HAP-1 (cell line): ENCODE measurements around the gene CELSR1.
A peak's percentile ranks its signal among the peaks of the same experiment; 100 is the strongest.

ENCODE experiments used
- DNase-seq, 2 experiments: peaks; one replicate each; pipeline ENCODE4 v3.0.0-alpha.2; 2016 to 2020; ENCODE audit warnings: low spot score in 2 of 2
- H3K27me3 ChIP-seq: fragments of 250-450 bp; sonication (Bioruptor Pico); 2 replicates; pipeline ENCODE4 v1.5.1; 2020; ENCODE audit warnings: low read depth, mild to moderate bottlenecking, moderate library complexity
- H3K36me3 ChIP-seq: fragments of 250-450 bp; sonication (Bioruptor Pico); replicated peaks from 2 replicates; pipeline ENCODE4 v1.5.1; 2020; ENCODE audit warnings: mild to moderate bottlenecking
- H3K4me1 ChIP-seq: fragments of 250-450 bp; sonication (Bioruptor Pico); 2 replicates; pipeline ENCODE4 v1.5.1; 2020; ENCODE audit warnings: mild to moderate bottlenecking
- H3K4me3 ChIP-seq: fragments of 250-450 bp; sonication (Bioruptor Pico); 2 replicates; pipeline ENCODE4 v1.5.1; 2020; ENCODE audit warnings: mild to moderate bottlenecking, moderate library complexity
- H3K9me3 ChIP-seq: fragments of 250-450 bp; sonication (Bioruptor Pico); 2 replicates; pipeline ENCODE4 v1.5.1; 2020; ENCODE audit warnings: mild to moderate bottlenecking, moderate library complexity
- in situ Hi-C: fragments of 300-500 bp; cut with MboI; formaldehyde crosslinking; loops from 3 replicates; pipeline ENCODE4 v1.14.3; 2020; ENCODE audit warnings: low sequenced_read_pairs, inconsistent platforms, mixed read lengths

CELSR1 gene

DNA sequence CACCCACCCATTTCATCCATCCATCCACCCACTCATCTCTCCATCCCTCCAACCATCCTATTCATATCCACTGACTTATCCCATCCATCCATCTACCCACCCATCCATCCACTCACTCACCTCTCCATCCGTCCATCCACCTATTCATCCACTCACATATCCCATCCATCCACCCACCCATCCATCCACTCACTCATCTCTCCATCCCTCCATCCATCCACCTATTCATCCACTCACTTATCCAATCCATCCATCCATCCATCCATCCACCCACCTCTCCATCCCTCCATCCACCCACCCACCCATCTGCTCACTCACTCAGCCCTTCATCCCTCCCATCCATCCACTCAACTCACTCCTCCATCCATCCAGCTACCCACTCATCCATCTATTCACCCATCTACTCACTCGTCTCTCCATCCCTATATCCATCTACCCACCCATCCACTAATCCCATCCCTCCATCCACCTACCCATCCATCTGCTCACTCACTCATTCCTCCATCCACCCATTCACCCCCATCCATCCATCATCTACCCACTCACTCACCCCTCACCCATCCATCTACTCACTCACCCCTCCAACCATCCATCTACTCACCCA is 165.7 kb downstream of the CELSR1 start:
- H3K4me3 ChIP-seq, result no peak overlapping the region
- no peaks in the 10 kb centered on the region for H3K9me3 ChIP-seq
- H3K27me3 ChIP-seq, result no peaks in the 10 kb centered on the region
- no peak for DNase-seq
- H3K36me3 ChIP-seq, result peaks cover 7% of the 10 kb centered on the region
- H3K4me1 ChIP-seq, result no peaks in the 10 kb centered on the region
- in situ Hi-C loops, result no loop called here

DNA sequence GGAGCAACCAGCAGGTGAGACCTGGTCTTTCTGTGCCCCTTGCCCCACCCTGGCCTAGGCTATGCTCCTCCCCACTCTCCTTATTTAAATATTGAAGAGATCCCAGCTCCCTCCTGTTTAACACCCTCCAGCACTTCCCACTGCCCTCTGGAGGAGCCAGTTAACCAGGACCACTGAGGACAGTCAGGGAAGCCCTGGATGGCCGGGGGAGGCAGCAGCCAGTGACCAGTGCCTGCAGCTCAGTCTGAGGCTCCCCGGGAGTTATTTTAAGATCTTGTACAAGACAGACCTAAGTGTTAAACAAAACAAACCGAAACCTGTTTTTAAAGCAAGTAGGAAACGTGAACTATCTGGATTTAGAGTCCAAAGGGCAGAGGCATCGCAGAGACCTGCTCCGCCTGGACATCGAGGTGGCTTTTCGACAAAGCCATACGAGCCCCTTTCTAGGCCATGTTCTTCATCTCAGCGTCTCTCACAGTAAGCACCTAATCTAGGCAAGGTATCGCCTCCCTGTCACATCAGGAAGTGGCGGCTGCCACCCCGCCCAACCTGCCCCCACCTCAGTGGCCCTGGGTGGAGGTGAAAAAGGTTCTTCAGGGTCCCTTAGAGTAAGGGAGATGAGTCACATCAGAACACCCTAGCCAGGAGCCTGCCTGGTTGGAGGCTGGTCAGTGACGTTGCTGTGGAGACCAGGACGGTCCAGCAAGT is 166.7 kb downstream of the CELSR1 start:
- no peak for DNase-seq
- in situ Hi-C loops, result no loop called here
- Histone ChIP-seq H3K4me3 (no peak overlapping the region), H3K4me1 (no peaks in the 10 kb centered on the region), H3K9me3 (no peaks in the 10 kb centered on the region), H3K27me3 (no peaks in the 10 kb centered on the region), H3K36me3 (peaks cover 4% of the 10 kb centered on the region; the same call in 1 of the 2 replicates)

DNA sequence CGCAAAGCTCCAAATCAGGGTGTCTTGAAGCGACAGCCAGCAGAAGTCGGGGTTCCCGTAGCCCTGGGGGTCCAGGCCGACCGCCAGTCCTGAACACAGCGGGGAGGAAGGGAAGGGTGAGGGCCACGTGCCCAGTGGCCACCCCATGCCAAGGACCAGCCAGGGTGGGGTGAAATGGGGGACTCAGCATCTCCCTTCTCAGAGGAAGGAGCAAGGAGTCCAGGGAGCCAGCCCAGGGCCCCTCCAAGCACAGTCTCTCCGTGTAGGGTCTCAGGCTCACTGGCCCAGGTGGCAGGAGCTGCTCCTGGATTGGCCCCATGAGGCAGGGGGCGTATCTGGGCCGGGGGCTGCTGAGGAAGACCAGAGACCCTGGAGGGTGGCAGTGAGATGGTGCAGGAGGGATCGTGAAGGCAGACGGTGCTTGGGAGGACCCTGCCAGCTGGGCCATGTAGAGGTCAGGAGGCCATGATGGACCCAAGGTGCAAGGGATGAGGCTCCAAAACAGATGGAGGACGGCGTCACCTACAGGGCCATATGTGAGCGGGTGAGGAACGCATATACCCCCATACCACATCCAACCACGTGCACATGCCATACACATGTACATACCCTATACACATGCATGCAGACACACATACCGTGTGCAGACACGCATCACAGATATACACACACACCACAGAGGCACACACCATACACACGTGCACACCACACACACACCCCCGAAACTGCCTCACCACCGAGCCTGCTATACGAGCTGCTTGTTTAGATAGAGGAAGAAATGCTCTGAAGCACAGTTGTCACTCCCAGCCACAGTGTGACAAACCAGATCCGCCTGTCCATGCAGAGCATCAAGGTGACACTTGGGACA is 167.5 kb downstream of the CELSR1 start:
- in situ Hi-C loops, result loop anchor here (5.0 kb wide), 1 partner anchor 172 kb away; no protein-coding TSS in a partner anchor
- H3K4me1 ChIP-seq, result no peaks in the 10 kb centered on the region
- DNase-seq, result no peak
- no peak overlapping the region for H3K4me3 ChIP-seq
- H3K27me3 ChIP-seq, result no peaks in the 10 kb centered on the region
- H3K36me3 ChIP-seq, result peaks cover 2% of the 10 kb centered on the region; the same call in 1 of the 2 replicates
- no peaks in the 10 kb centered on the region for H3K9me3 ChIP-seq

DNA sequence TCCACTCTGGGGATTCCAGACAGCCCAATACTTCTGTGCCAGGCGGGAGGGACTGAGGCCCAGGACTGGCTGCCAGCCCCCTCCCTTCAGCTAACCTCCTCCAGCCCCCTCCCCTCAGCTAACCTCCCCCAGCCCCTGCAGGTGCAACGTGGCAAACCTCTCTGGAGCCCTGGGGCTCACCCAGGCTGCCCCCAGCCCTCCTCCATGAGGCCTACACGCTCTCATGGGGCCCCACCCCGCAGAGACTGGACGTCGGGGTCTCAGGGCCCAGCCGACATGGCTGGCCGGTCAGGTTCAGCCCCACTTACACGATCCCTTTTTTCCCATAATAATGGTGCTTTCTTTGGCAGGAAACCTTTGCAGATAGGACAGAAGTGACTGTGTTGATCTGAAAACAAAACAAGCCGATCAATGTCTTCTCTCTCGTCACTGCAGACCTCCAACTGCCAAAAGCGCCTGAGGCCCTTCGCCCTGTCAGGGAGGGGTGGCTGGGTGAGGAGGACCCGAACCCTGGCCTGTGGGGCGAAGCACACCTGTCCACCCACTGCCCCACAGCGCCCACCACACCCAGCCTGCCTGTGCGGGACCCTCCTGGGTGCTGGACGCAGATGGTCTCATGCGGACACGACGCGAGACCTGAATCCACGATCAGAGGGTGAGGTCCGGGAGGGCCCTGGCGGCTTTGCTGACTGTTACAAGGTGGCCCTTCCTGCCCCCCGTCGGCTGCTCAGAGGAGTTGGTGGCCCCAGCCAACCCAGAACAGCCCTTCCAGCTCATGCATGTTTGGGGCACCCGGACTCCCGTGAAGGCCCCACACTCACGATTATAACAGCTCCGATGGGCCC is 168.3 kb downstream of the CELSR1 start:
- Histone ChIP-seq H3K36me3 (peaks cover 2% of the 10 kb centered on the region; the same call in 1 of the 2 replicates), H3K4me3 (no peak overlapping the region), H3K27me3 (no peaks in the 10 kb centered on the region), H3K4me1 (no peaks in the 10 kb centered on the region), H3K9me3 (no peaks in the 10 kb centered on the region)
- in situ Hi-C loops, result loop anchor here (5.0 kb wide), 1 partner anchor 173 kb away; no protein-coding TSS in a partner anchor
- no peak for DNase-seq

DNA sequence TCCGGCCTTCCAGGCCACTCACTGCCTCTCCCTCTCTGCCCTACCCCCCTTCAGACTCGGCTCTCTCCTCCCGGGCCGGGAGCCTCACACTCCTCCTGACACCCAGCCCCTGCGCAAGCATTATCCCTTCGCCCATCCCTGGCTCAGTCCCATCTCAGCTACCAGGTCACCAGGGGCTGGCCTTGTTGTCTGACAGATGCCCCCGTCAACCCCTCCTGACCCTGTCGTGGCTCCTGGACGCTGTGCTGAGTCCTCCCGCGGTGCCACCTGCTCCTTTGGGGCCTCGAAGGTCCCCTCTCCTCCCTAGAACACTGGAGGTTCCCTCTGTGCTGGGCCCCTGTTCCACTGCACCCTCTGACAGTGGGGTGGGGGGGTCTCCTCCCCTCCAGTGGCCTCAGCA is 169.0 kb downstream of the CELSR1 start:
- Histone ChIP-seq H3K4me1 (no peaks in the 10 kb centered on the region), H3K27me3 (no peaks in the 10 kb centered on the region), H3K4me3 (no peak overlapping the region), H3K9me3 (no peaks in the 10 kb centered on the region), H3K36me3 (peaks cover 2% of the 10 kb centered on the region; the same call in 1 of the 2 replicates)
- DNase-seq, result no peak
- in situ Hi-C loops, result loop anchor here (5.0 kb wide), 1 partner anchor 174 kb away; no protein-coding TSS in a partner anchor

DNA sequence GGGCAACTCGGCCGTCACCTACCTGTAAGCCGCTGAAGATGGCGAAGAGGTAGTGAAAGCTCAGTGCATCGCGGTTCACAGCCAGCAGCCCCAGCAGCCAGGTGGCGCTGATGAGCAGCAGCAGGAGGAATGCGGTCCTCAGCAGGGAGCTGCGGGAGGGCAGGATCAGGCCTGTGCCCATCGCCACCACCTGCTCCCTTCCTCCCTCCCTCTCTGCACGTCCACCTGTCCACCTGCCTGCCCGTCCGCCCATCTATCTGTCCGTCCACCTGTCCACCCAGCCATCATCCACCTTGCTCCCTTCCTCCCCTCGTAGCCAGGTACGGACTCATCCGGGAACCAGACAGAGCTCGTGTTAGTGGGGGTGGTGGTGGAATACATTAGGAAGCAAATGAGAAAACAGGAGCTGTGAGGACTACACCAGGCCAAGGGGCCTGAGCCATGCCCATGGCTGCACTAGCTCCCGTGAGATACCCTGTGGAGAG is 169.7 kb downstream of the CELSR1 start:
- no peak overlapping the region for H3K4me3 ChIP-seq
- peaks cover 2% of the 10 kb centered on the region; the same call in 1 of the 2 replicates for H3K36me3 ChIP-seq
- in situ Hi-C loops, result loop anchor here (5.0 kb wide), 1 partner anchor 175 kb away; no protein-coding TSS in a partner anchor
- H3K27me3 ChIP-seq, result no peaks in the 10 kb centered on the region
- no peaks in the 10 kb centered on the region for H3K4me1 ChIP-seq
- no peaks in the 10 kb centered on the region for H3K9me3 ChIP-seq
- peak; percentile 41 to 85 for DNase-seq

DNA sequence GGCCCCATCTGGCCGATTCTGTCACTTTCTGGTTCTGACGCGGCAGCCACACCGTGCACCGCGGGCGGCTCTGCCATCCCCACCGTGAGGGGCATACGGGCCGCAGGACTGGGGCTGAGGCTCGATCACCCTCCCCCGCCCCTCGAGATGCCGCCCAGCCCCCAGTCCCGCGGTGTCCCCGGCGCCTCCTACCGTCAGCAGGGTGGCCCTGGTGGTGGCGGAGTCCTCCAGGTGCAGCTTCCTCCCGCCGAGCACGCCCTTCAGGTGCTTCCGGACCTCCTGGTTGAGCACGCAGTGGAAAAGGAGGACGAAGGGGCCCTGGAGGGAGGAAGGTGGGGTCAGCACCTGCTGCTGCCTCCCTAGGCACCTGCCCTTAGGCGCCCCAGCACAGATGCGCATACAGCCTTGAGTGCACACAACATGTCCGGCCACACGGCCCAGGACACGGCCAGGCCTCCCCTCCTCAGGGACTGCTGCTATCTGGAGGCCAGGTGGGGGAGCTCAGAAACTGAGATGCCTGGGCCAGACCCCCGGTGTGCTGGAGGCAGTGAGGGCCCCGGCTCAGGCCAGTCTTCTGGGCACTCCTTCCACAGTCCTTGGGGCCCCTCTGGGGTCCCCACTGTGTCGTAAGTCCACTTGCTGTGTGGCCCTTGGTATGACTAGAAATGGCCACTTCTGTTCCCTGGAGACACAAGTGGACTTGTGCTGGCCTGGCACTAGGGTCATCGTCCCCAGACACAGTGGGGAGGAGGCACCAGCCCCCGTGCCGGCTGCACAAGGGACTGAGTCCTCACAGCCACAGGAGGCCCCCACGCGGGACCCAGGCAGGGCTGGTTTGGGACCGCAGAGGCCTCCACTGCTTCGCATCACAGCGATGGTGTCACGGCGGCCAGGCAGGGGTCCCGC is 170.4 kb downstream of the CELSR1 start:
- no peaks in the 10 kb centered on the region for H3K4me1 ChIP-seq
- in situ Hi-C loops, result loop anchor here (5.0 kb wide), 1 partner anchor 175 kb away; no protein-coding TSS in a partner anchor

DNA sequence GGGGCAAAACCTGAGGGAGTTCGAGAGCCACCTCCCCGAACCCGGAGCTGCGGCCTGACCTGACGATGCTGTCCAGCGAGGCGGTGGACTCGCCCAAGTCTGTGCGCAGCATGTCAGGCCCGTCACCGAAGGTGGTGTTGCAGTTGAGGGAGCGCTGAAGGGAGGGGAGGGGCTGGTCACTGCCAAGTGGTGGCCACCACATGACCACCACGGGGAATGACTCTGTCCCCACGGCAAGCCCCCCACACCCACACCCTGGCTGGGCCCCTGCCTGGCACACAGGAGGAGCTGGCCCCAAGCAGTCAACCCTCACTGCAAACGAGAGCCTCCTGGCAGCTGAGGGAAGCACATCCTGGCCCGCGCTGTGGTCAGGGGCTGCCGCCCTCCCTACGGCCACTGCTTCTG is 171.1 kb downstream of the CELSR1 start:
- in situ Hi-C loops, result loop anchor here (5.0 kb wide), 1 partner anchor 176 kb away; no protein-coding TSS in a partner anchor
- no peak overlapping the region for H3K4me3 ChIP-seq
- peaks cover 2% of the 10 kb centered on the region; the same call in 1 of the 2 replicates for H3K36me3 ChIP-seq
- DNase-seq, result no peak
- H3K4me1 ChIP-seq, result no peaks in the 10 kb centered on the region
- no peaks in the 10 kb centered on the region for H3K27me3 ChIP-seq
- H3K9me3 ChIP-seq, result no peaks in the 10 kb centered on the region

More for the DNA sequence above, 170.4 kb downstream of the CELSR1 start:
- DNase-seq, result no peak
- Histone ChIP-seq H3K4me3 (no peak overlapping the region), H3K36me3 (peaks cover 2% of the 10 kb centered on the region; the same call in 1 of the 2 replicates), H3K9me3 (no peaks in the 10 kb centered on the region), H3K27me3 (no peaks in the 10 kb centered on the region)

DNA sequence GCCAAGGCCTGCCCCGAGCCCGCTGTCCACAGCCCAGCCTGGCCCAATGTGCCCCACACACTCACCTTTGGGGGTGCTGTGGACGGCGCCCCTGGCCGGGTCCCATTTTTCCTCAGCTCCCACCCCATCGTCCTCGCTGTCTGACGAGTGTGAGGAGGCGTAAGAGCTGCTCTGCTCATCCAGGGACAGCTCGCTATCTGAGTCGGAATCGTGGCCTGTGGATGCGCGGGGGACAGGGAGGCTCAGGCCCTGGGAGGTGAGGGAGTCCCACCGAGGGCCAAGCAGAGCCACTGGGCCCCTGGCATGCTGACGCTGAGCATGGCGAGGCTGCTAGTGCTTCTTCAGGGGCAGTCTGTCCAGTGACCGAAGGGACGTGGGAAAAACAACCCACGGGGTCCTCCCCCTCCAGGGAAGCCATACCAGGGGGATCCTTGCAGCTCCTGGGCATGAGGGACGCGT is 172.2 kb downstream of the CELSR1 start:
- no peak overlapping the region for H3K4me3 ChIP-seq
- DNase-seq, result no peak
- no peaks in the 10 kb centered on the region for H3K4me1 ChIP-seq
- H3K27me3 ChIP-seq, result no peaks in the 10 kb centered on the region
- H3K36me3 ChIP-seq, result peaks cover 2% of the 10 kb centered on the region; the same call in 1 of the 2 replicates
- H3K9me3 ChIP-seq, result no peaks in the 10 kb centered on the region
- in situ Hi-C loops, result loop anchor here (5.0 kb wide), 1 partner anchor 177 kb away; no protein-coding TSS in a partner anchor

DNA sequence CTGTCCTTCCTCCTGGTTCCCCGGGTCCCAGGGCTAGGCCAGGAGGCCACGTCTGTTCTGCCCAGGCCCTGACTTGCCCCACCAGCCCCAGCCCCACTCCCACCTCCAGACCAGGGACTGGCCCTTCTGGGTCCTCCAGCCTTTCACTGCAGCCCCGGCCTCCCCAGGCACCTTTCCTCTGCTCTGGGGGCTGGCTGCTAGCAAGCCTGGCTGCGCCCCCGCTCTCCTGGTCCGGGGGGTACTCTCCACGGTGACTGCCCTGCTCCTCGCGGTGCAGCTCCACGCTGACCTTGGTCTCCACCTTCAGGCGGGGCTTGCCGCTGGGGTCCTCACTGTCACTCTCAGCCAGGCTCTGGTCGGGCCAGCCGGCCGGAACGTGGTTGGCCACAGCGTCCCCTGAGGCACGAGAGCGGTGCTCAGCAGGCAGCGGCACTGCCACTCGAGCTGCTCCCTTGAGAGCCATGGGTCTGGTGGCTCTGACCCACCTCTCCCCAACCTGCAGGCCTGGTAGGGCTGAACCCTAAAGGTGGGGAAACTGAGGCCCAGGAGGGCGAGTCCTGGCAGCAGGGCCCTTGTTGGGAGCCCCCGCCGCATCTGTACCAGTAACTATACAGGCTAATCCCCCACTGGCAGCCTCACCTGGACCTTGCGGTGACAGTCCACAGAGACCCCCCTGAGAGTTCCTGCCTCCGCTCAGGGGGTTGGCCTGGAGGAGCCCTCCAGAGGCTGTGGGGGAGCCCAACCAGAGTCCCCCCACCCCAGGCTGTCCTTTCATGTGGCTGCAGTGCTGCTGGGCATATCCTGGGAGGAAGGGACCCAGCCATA is 172.9 kb downstream of the CELSR1 start:
- no peaks in the 10 kb centered on the region for H3K4me1 ChIP-seq
- H3K27me3 ChIP-seq, result no peaks in the 10 kb centered on the region
- DNase-seq, result no peak
- in situ Hi-C loops, result loop anchor here (5.0 kb wide), 1 partner anchor 178 kb away; no protein-coding TSS in a partner anchor
- no peak overlapping the region for H3K4me3 ChIP-seq
- no peaks in the 10 kb centered on the region for H3K9me3 ChIP-seq
- H3K36me3 ChIP-seq, result peaks cover 2% of the 10 kb centered on the region; the same call in 1 of the 2 replicates

DNA sequence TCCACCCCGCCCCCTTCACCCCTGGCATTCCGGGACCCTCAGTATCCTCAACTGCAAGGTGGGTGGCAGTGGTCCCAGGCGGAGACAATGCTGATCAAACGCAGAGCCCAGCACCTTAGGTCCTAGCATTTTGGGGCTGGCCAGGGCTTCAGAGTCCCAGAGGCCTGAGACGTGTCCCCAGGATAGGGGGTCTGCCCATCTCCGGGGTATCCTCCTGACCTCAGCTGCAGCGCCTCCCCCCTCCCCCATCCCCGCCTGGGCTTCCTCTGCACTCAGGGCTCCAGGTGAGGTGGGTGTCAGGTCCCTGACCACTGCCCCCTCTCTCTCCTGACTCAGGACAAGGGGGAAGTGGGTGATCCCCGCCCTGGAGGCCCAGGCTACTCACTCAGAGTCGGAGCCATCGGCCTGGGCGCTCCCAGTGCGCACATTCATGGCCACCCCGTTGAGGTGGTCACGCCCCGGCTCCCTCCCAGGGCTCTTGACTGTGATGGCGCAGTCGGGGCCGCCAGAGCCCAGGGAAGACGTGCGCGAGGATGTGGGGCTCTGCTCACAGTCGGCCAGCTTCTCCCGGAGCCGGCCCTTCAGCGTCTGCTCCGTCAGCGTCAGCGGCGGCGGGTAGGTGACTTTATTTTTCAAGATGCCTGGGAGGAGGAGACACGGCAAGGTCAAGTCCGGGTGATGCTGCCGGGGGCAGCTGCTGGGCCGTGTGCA is 173.7 kb downstream of the CELSR1 start:
- Histone ChIP-seq H3K4me1 (no peaks in the 10 kb centered on the region), H3K9me3 (no peaks in the 10 kb centered on the region), H3K4me3 (no peak overlapping the region), H3K36me3 (peaks cover 2% of the 10 kb centered on the region; the same call in 1 of the 2 replicates), H3K27me3 (no peaks in the 10 kb centered on the region)
- in situ Hi-C loops, result no loop called here
- no peak for DNase-seq
